ENCODE measurements around the gene ABCA10. TPM values are rescaled to one million over a fixed set of nuclear protein-coding genes. Genes with fewer than 3 reads are reported as not detected.
A peak's percentile ranks its signal among the peaks of the same experiment; 100 is the strongest.

The ABCA10 gene
- total RNA-seq, 6 experiments from 2014 or later: 1.7 to 4.0 (median 2.0) TPM

DNA sequence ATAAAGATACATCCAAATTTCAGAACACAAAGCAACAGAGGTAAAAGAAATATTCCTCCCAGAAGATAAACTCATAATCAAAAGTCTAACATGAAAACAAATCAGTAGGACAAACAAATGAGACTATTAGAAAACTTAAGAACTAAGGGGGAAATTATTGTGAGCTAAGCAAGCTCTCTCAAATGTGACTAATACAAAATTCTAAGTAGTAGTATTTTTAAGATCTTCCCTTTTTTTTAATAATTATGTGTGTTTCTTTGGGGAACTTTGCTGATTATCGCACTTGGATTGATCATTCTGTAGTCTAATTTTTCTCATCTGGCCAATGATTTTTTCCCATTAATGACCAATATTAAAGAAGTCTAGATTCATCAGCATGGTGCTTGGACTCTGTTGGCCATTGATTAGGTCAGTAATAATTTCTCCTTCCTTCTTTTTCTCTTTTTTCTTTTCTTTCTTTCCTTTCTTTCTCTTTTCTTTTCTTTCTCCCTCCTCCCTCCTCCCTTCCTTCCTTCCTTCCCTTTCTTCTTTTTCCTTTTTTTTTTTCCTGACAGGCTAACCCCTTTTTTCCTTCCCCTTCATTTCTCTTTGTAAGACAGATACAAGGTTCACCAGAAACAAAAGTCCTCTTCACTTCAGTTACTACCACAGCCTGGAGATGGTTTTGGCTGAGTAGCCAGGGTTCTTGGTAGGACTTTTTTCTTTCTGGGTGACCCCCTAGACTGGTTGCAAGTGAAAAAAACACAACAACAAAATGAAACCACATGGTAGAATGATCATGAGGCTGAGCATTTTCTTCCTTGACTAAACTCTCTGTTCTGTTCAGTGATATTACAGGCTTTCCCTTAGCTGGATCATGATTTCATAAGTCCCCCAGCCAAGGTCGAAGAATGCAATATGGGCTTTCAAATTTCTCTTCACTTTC, 84.0 kb downstream of the ABCA10 start:
- 94% methylated on average over 2 of the region's 2 CpGs for WGBS (ENCODE audit: insufficient coverage, low coverage, low lambda C conversion rate, missing lambda C conversion rate)
- Histone ChIP-seq H3K27ac (peak overlapping the region; percentile 71 to 97 (median 84)), H3K4me3 (no peak overlapping the region), H3K27me3 (no peaks in the 10 kb centered on the region), H3K36me3 (peaks cover 0 to 4% (median 0%) of the 10 kb centered on the region in 4 donors), H3K9me3 (no peaks in the 10 kb centered on the region), H3K4me1 (peaks cover 0 to 22% (median 11%) of the 10 kb centered on the region in 4 donors)
- ATAC-seq (no peak), DNase-seq (no peak)
- TF ChIP-seq POLR2A (IDR thresholded peaks at IDR 0.05): no peak
- TF ChIP-seq, protein P1, sequence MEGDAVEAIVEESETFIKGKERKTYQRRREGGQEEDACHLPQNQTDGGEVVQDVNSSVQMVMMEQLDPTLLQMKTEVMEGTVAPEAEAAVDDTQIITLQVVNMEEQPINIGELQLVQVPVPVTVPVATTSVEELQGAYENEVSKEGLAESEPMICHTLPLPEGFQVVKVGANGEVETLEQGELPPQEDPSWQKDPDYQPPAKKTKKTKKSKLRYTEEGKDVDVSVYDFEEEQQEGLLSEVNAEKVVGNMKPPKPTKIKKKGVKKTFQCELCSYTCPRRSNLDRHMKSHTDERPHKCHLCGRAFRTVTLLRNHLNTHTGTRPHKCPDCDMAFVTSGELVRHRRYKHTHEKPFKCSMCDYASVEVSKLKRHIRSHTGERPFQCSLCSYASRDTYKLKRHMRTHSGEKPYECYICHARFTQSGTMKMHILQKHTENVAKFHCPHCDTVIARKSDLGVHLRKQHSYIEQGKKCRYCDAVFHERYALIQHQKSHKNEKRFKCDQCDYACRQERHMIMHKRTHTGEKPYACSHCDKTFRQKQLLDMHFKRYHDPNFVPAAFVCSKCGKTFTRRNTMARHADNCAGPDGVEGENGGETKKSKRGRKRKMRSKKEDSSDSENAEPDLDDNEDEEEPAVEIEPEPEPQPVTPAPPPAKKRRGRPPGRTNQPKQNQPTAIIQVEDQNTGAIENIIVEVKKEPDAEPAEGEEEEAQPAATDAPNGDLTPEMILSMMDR (IDR thresholded peaks at IDR 0.05): no peak
- intact Hi-C loops (cut with DNase I): no loop called here

DNA sequence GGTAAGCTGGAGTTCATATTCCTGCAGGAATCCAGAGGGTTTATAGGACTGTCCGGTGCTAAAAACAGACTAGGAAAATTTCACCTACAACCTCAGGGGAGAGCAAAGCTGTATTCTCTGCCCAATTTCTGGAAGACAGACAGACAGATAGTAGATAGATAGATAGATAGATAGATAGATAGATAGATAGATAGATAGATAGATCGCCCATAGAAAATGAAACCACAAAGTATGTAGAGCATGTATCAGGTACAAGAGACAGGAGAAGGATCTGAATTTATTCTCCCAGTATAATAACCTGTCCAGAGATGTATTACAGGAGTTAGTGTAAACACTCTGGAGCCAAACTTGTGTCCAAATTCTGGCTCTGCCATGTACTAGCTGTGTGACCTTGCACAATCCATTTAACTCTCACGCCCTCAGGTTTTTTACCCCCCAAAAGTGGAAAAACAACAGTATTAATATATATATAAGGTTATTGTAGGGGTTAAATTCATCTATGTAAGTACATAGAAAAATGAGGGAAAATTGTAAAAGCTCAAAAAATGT, 84.9 kb downstream of the ABCA10 start:
- peak overlapping the region in 1 of 3 donors; percentile 4 for H3K4me3 ChIP-seq
- no peaks in the 10 kb centered on the region for H3K27me3 ChIP-seq
- peaks cover 0 to 22% (median 11%) of the 10 kb centered on the region in 4 donors for H3K4me1 ChIP-seq
- peak overlapping the region; percentile 71 to 97 (median 84) for H3K27ac ChIP-seq
- peak in 1 of 3 donors; percentile 53 for DNase-seq
- peaks cover 0 to 1% (median 0%) of the 10 kb centered on the region in 4 donors for H3K36me3 ChIP-seq
- 19% methylated on average over 3 of the region's 3 CpGs for WGBS (ENCODE audit: insufficient coverage, low coverage, low lambda C conversion rate, missing lambda C conversion rate)
- ATAC-seq: peak; percentile 54 to 72 (median 64)
- TF ChIP-seq, protein P1 (IDR thresholded peaks at IDR 0.05): no peak
- TF ChIP-seq POLR2A (IDR thresholded peaks at IDR 0.05): no peak
- H3K9me3 ChIP-seq: no peaks in the 10 kb centered on the region
- intact Hi-C loops (cut with DNase I): no loop called here

DNA sequence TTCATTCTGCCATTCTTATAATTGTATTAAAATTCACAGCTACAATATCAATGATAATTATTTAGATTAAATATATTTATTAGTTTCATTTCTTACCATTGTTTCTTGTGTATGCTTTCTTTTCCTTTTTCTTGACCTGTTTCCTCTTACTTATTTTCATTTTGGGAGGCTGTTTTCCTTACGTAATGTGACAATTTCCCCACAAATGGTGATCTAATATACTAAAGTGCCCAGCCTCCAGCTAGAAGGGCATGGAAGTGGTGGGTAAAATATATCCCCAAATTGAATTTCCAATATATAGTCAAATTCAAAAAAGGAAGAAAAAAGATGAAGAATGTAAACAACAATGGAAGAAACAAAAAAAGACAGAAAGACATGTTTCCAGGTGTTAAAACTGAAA, 85.5 kb downstream of the ABCA10 start:
- intact Hi-C loops (cut with DNase I): no loop called here
- ATAC-seq: peak in 1 of 4 donors; percentile 17
- no peaks in the 10 kb centered on the region for H3K27me3 ChIP-seq
- no peak for DNase-seq
- WGBS (ENCODE audit: insufficient coverage, low coverage, low lambda C conversion rate, missing lambda C conversion rate): 22% methylated on average over 1 of the region's 1 CpG
- no peaks in the 10 kb centered on the region for H3K36me3 ChIP-seq
- H3K27ac ChIP-seq: peak overlapping the region; percentile 71 to 97 (median 84)
- peak overlapping the region in 1 of 3 donors; percentile 4 for H3K4me3 ChIP-seq
- TF ChIP-seq, protein P1 (IDR thresholded peaks at IDR 0.05): no peak
- no peak for TF ChIP-seq POLR2A (IDR thresholded peaks at IDR 0.05)
- H3K9me3 ChIP-seq: no peaks in the 10 kb centered on the region
- peaks cover 0 to 22% (median 11%) of the 10 kb centered on the region in 4 donors for H3K4me1 ChIP-seq

DNA sequence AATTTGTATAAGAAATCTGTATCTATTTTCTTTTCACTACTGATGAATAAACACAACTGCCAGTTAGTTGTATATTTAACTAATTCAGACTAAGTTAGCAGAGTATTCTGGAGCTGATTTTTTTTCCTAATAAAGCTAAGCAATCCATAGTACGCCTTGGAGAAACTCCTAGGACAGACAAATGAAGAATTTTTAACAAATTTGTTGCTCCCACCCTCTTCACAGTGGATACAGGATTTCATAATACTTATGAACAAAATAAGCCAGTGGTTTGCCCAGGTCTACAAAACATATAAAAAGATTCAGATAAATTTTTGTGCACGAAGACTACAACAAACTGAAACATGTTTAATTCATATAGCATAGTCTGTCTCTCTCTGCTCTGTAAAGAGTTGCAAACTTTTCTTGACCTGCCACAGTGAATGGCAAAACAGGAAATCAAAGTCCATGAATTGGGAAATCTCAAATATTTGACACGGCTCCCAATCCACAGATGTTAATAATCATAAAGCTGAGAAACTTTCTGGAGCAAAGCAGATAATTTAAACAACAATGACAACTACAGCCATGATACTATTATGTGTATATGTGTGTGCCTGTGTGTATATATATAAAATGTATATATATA, 86.3 kb downstream of the ABCA10 start:
- TF ChIP-seq, protein P1 (IDR thresholded peaks at IDR 0.05): no peak
- no peak for TF ChIP-seq POLR2A (IDR thresholded peaks at IDR 0.05)
- H3K4me1 ChIP-seq: peaks cover 0 to 22% (median 11%) of the 10 kb centered on the region in 4 donors
- H3K36me3 ChIP-seq: peaks cover 0 to 8% (median 4%) of the 10 kb centered on the region in 4 donors
- WGBS (ENCODE audit: insufficient coverage, low coverage, low lambda C conversion rate, missing lambda C conversion rate): 14% methylated on average over 3 of the region's 3 CpGs
- ATAC-seq: peak; percentile 71 to 81 (median 78)
- H3K9me3 ChIP-seq: no peaks in the 10 kb centered on the region
- no peak for DNase-seq
- H3K27me3 ChIP-seq: no peaks in the 10 kb centered on the region
- H3K4me3 ChIP-seq: peak overlapping the region; percentile 29 to 59 (median 54)
- intact Hi-C loops (cut with DNase I): no loop called here
- peak overlapping the region; percentile 71 to 97 (median 84) for H3K27ac ChIP-seq

Measured in right lobe of liver (tissue), 6 donors.